Peyer's patch (tissue), 4 donors: ENCODE measurements around the gene SORBS2. TPM values are rescaled to one million over a fixed set of nuclear protein-coding genes. Genes with fewer than 3 reads are reported as not detected.

Experiments
- DNase-seq, 3 donors: peaks; one replicate each; pipeline ENCODE4 v3.0.0-alpha.2; 2017 to 2019
- H3K27ac ChIP-seq, 4 donors: fragments of 200-600 bp; sonication (generic); one replicate each; pipeline ENCODE4 v1.5.1; 2016 to 2019
- H3K27me3 ChIP-seq, 2 donors: fragments of 200-600 bp; sonication (generic); one replicate each; pipeline ENCODE4 v1.5.1; 2019
- H3K36me3 ChIP-seq, 3 donors: fragments of 200-600 bp; sonication (generic); one replicate each; pipeline ENCODE4 v1.5.1; 2016 to 2019
- H3K4me1 ChIP-seq, 4 donors: fragments of 200-600 bp; sonication (generic); one replicate each; pipeline ENCODE4 v1.5.1; 2016 to 2019
- H3K4me3 ChIP-seq, 4 donors: fragments of 200-600 bp; sonication (generic); 1 replicate in 3 of 4; 2 replicates in 1 of 4; pipeline ENCODE4 v1.5.1; 2016 to 2019; ENCODE audit warnings: mild to moderate bottlenecking in 1 of 4
- H3K9me3 ChIP-seq, 4 donors: fragments of 200-600 bp; sonication (generic); one replicate each; pipeline ENCODE4 v1.5.1; 2016 to 2019; ENCODE audit warnings: mild to moderate bottlenecking in 1 of 4
- POLR2A ChIP-seq, 2 donors: fragments of 450-650 bp; IDR thresholded peaks; one replicate each; pipeline ENCODE4 v1.5.1; 2017; ENCODE audit warnings: antibody characterized with exemption in 2 of 2, mild to moderate bottlenecking in 2 of 2, moderate library complexity in 2 of 2
- total RNA-seq, 4 donors: library from RNA; depleted of rRNA; stranded (reverse); fragments of >200 nt; gene quantifications; one replicate each; pipeline ENCODE4 v1.1.0, GENCODE V29; 2016
- TF ChIP-seq, protein P1 (sequence below), 6 experiments: fragments of 450-650 bp in 4 of 6; fragments of 200-600 bp in 2 of 6; sonication (generic) in 1 of 6; IDR thresholded peaks; one replicate each; pipeline ENCODE4 v1.5.1; 2017 to 2019; ENCODE audit warnings: antibody characterized with exemption in 6 of 6, mild to moderate bottlenecking in 3 of 6, moderate library complexity in 1 of 6

The SORBS2 gene
- total RNA-seq, 4 donors from 2014 or later, result 15.8 to 61.9 (median 53.0) TPM

DNA sequence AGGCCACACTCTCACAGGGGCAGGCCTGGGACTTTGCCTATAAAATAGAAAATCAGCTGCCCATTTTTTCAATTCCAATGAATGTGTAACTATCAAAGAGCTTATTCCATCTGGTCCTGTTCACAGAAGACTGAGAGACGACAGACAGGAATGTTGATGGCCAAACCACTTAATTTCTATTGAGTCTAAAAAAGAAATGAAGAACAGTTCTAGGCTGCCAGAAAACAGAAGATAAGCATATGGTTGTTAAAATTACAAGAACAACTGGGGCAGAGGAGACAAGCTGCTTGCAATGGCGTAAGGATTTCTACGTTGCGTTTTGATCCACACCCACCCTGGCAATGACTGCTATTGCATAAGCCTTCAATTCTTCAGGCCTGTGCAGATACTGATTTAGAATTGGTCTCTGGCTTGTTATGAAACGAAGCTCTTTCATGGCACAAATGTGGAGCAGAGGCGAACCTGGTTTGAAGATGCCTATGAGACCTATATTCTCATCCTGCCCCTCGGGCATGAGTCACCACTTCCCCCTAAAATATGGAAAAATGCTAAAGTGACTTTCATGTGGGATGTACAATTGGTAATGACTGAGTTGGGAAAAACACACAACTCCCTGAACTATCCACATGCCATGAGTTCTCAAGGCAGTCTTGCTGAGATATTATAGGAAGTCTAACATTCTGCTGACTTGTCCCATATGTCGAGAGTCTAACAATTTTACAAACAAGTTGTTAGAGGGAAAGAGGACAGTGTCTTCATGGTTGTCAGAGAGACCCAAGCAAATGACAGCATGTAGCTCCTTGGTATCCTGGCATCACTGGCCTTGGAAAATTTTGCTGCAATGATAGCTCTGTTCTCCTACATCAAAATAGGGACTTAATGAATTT is 37.9 kb upstream of the SORBS2 start:
- Histone ChIP-seq H3K27ac (no peak overlapping the region), H3K4me1 (no peaks in the 10 kb centered on the region), H3K9me3 (no peaks in the 10 kb centered on the region), H3K36me3 (no peaks in the 10 kb centered on the region), H3K4me3 (no peak overlapping the region), H3K27me3 (no peaks in the 10 kb centered on the region)
- no peak for DNase-seq
- TF ChIP-seq, protein P1, sequence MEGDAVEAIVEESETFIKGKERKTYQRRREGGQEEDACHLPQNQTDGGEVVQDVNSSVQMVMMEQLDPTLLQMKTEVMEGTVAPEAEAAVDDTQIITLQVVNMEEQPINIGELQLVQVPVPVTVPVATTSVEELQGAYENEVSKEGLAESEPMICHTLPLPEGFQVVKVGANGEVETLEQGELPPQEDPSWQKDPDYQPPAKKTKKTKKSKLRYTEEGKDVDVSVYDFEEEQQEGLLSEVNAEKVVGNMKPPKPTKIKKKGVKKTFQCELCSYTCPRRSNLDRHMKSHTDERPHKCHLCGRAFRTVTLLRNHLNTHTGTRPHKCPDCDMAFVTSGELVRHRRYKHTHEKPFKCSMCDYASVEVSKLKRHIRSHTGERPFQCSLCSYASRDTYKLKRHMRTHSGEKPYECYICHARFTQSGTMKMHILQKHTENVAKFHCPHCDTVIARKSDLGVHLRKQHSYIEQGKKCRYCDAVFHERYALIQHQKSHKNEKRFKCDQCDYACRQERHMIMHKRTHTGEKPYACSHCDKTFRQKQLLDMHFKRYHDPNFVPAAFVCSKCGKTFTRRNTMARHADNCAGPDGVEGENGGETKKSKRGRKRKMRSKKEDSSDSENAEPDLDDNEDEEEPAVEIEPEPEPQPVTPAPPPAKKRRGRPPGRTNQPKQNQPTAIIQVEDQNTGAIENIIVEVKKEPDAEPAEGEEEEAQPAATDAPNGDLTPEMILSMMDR (IDR thresholded peaks at IDR 0.05), result no peak
- no peak for TF ChIP-seq POLR2A (IDR thresholded peaks at IDR 0.05)

DNA sequence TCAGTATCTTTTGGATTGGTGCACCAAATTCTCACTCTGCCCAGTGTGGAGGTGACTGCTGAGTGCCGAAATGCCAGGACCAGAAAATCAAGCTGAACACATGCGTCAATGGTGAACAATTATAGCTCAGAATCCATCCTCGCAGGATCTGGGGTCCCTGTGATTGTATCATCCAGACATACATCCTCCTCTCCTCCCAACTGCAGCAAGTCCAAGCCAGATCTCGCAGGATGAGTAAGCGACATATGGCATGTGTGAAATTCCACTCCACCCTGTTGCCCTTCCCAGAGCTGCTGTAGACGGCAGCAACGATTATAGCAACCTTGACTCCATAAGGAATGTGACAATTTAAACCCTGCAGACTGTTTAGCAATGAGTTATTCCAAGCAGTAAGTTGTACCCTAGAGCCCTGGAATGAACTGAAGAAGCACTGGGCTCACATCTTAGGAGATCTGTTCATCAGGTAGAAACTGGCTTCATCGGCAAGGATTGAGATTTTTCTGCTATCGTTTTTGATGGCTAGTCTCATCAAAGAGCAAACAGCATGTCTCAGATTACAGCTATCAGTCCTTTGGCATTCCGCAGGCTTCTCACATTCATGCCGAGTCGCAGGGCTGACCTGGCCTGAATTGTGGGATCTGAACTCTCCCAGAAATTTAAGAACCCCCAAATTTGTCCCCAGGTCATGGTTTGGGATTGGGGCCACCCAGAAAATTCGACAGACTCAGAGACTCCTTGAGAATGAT is 35.5 kb upstream of the SORBS2 start:
- DNase-seq, result no peak
- H3K27ac ChIP-seq, result no peak overlapping the region

GRCh38 chr4:185846505-185847150 is 34.6 kb upstream of the SORBS2 start:
- no peaks in the 10 kb centered on the region for H3K9me3 ChIP-seq
- H3K4me3 ChIP-seq, result no peak overlapping the region
- no peaks in the 10 kb centered on the region for H3K36me3 ChIP-seq
- H3K27ac ChIP-seq, result no peak overlapping the region
- H3K4me1 ChIP-seq, result no peaks in the 10 kb centered on the region
- no peaks in the 10 kb centered on the region for H3K27me3 ChIP-seq
- TF ChIP-seq POLR2A (IDR thresholded peaks at IDR 0.05), result no peak
- TF ChIP-seq, protein P1 (IDR thresholded peaks at IDR 0.05), result no peak
- DNase-seq, result no peak

More for the DNA sequence above, 35.5 kb upstream of the SORBS2 start:
- Histone ChIP-seq H3K36me3 (no peaks in the 10 kb centered on the region), H3K4me1 (no peaks in the 10 kb centered on the region), H3K9me3 (no peaks in the 10 kb centered on the region), H3K4me3 (no peak overlapping the region), H3K27me3 (no peaks in the 10 kb centered on the region)
- TF ChIP-seq, protein P1 (IDR thresholded peaks at IDR 0.05), result no peak
- TF ChIP-seq POLR2A (IDR thresholded peaks at IDR 0.05), result no peak

DNA sequence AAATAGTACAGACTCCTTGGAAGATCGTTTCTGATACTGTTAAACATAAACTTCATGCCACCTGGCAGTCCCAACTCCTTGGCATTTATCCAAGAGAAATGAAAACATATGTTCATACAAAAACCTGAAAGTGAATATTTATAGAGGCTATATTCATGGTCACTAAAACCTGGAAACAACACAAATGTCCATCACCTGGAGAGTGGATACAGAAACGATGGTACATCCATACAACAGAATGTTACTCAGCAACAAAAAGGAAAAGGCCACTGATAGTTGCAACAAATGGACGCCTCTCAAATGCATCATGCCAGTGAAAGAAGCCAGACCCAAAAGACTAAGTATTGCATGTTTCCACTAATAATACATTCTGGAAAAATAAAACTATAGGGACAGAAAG is 34.0 kb upstream of the SORBS2 start:
- Histone ChIP-seq H3K27me3 (no peaks in the 10 kb centered on the region), H3K4me3 (no peak overlapping the region), H3K27ac (no peak overlapping the region), H3K4me1 (no peaks in the 10 kb centered on the region), H3K36me3 (no peaks in the 10 kb centered on the region), H3K9me3 (no peaks in the 10 kb centered on the region)
- TF ChIP-seq, protein P1 (IDR thresholded peaks at IDR 0.05), result no peak
- TF ChIP-seq POLR2A (IDR thresholded peaks at IDR 0.05), result no peak
- DNase-seq, result no peak

GRCh38 chr4:185841451-185841850 is 29.5 kb upstream of the SORBS2 start:
- Histone ChIP-seq H3K4me3 (no peak overlapping the region), H3K27ac (no peak overlapping the region), H3K4me1 (peaks cover 0 to 6% (median 0%) of the 10 kb centered on the region in 4 donors)

More at GRCh38 chr4:185841451-185841850, 29.5 kb upstream of the SORBS2 start:
- Histone ChIP-seq H3K9me3 (no peaks in the 10 kb centered on the region), H3K27me3 (no peaks in the 10 kb centered on the region), H3K36me3 (no peaks in the 10 kb centered on the region)
- DNase-seq, result no peak
- no peak for TF ChIP-seq POLR2A (IDR thresholded peaks at IDR 0.05)
- TF ChIP-seq, protein P1 (IDR thresholded peaks at IDR 0.05), result no peak
